ENCODE measurements around the gene FMNL2.

FMNL2 gene

GRCh38 chr2:152432206-152432653, 97.3 kb downstream of the FMNL2 start:
- Histone ChIP-seq H3K4me3 (ENCODE audit: low read length) (no peak overlapping the region), H3K9me3 (replicated peaks; ENCODE audit: insufficient read depth, low read length) (no peaks in the 10 kb centered on the region), H3K4me2 (ENCODE audit: low read depth, low read length) (no peak overlapping the region), H4K20me1 (ENCODE audit: insufficient read depth, low read length) (no peaks in the 10 kb centered on the region), H3K79me2 (ENCODE audit: low read length) (no peaks in the 10 kb centered on the region), H3K9ac (ENCODE audit: low read length) (no peak overlapping the region), H3K27me3 (replicated peaks; ENCODE audit: insufficient read depth, low read length) (no peaks in the 10 kb centered on the region), H3K27ac (ENCODE audit: low read length) (no peak overlapping the region), H3F3A (ENCODE audit: insufficient read depth, low read length) (no peaks in the 10 kb centered on the region), H3K9me2 (replicated peaks; ENCODE audit: insufficient read depth, low read length) (no peaks in the 10 kb centered on the region), H3K36me3 (replicated peaks; ENCODE audit: insufficient read depth, low read length) (no peaks in the 10 kb centered on the region), H2AFZ (ENCODE audit: low read length) (no peak overlapping the region), H3K4me1 (ENCODE audit: low read length) (no peaks in the 10 kb centered on the region)
- DNase-seq: no peak
- TF ChIP-seq CTCF (IDR thresholded peaks at IDR 0.05; ENCODE audit: low read length) (no peak), EZH2phosphoT487 (IDR thresholded peaks at IDR 0.05; ENCODE audit: low read length) (no peak), EZH2 (optimal IDR thresholded peaks at IDR 0.05; ENCODE audit: low read depth, low read length) (no peak)

- no peak overlapping the region for H3K4me3 ChIP-seq (ENCODE audit: low read length)
- no peaks in the 10 kb centered on the region for H3K9me2 ChIP-seq (replicated peaks; ENCODE audit: insufficient read depth, low read length)
- H3K9me3 ChIP-seq (replicated peaks; ENCODE audit: insufficient read depth, low read length): no peaks in the 10 kb centered on the region
- no peaks in the 10 kb centered on the region for H3K79me2 ChIP-seq (ENCODE audit: low read length)
- H3K4me1 ChIP-seq (ENCODE audit: low read length): no peaks in the 10 kb centered on the region
- H4K20me1 ChIP-seq (ENCODE audit: insufficient read depth, low read length): no peaks in the 10 kb centered on the region
- no peak overlapping the region for H3K9ac ChIP-seq (ENCODE audit: low read length)
- no peaks in the 10 kb centered on the region for H3K36me3 ChIP-seq (replicated peaks; ENCODE audit: insufficient read depth, low read length)
- H2AFZ ChIP-seq (ENCODE audit: low read length): no peak overlapping the region
- no peak for DNase-seq
- H3K4me2 ChIP-seq (ENCODE audit: low read depth, low read length): no peak overlapping the region
- H3K27ac ChIP-seq (ENCODE audit: low read length): no peak overlapping the region
- H3F3A ChIP-seq (ENCODE audit: insufficient read depth, low read length): no peaks in the 10 kb centered on the region
- TF ChIP-seq EZH2 (optimal IDR thresholded peaks at IDR 0.05; ENCODE audit: low read depth, low read length) (no peak), CTCF (IDR thresholded peaks at IDR 0.05; ENCODE audit: low read length) (no peak)
- no peaks in the 10 kb centered on the region for H3K27me3 ChIP-seq (replicated peaks; ENCODE audit: insufficient read depth, low read length)
Observed at GRCh38 chr2:152432765-152433164, 97.8 kb downstream of the FMNL2 start.

- no peaks in the 10 kb centered on the region for H4K20me1 ChIP-seq (ENCODE audit: insufficient read depth, low read length)
Observed at GRCh38 chr2:152433289-152433688, 98.3 kb downstream of the FMNL2 start.

More at GRCh38 chr2:152433289-152433688, 98.3 kb downstream of the FMNL2 start:
- no peaks in the 10 kb centered on the region for H3K9me2 ChIP-seq (replicated peaks; ENCODE audit: insufficient read depth, low read length)
- no peak overlapping the region for H3K27ac ChIP-seq (ENCODE audit: low read length)
- H3K4me3 ChIP-seq (ENCODE audit: low read length): no peak overlapping the region
- H2AFZ ChIP-seq (ENCODE audit: low read length): no peak overlapping the region
- H3K79me2 ChIP-seq (ENCODE audit: low read length): no peaks in the 10 kb centered on the region
- no peak overlapping the region for H3K4me2 ChIP-seq (ENCODE audit: low read depth, low read length)
- no peaks in the 10 kb centered on the region for H3K27me3 ChIP-seq (replicated peaks; ENCODE audit: insufficient read depth, low read length)
- DNase-seq: no peak
- H3F3A ChIP-seq (ENCODE audit: insufficient read depth, low read length): no peaks in the 10 kb centered on the region
- no peak overlapping the region for H3K9ac ChIP-seq (ENCODE audit: low read length)
- TF ChIP-seq CTCF (IDR thresholded peaks at IDR 0.05; ENCODE audit: low read length) (no peak), EZH2 (optimal IDR thresholded peaks at IDR 0.05; ENCODE audit: low read depth, low read length) (no peak), EZH2phosphoT487 (IDR thresholded peaks at IDR 0.05; ENCODE audit: low read length) (no peak)
- H3K36me3 ChIP-seq (replicated peaks; ENCODE audit: insufficient read depth, low read length): no peaks in the 10 kb centered on the region
- H3K4me1 ChIP-seq (ENCODE audit: low read length): no peaks in the 10 kb centered on the region
- no peaks in the 10 kb centered on the region for H3K9me3 ChIP-seq (replicated peaks; ENCODE audit: insufficient read depth, low read length)

All from MM.1S (cell line).